Esophagus squamous epithelium (tissue), 5 donors: Measurements from ENCODE around the gene SNRPE. TPM values are rescaled to one million over a fixed set of nuclear protein-coding genes. Genes with fewer than 3 reads are reported as not detected.
"Not testable (repeated sequence)": the region's sequence is repeated elsewhere in the genome, so short reads cannot be mapped to it uniquely, and the experiment has no call there.

ENCODE experiments used
- DNase-seq: peaks from one replicate; lab custom pipeline; 2025; lab: John Stamatoyannopoulos, UW
- H3K27ac ChIP-seq, 4 donors: fragments of 200-600 bp; sonication (generic); one replicate each; pipeline ENCODE4 v1.5.1; 2016 to 2019; ENCODE audit warnings: mild to moderate bottlenecking in 1 of 4
- H3K27me3 ChIP-seq, 4 donors: fragments of 200-600 bp; sonication (generic); 1 replicate in 3 of 4; 2 replicates in 1 of 4; pipeline versions ENCODE4 v1.5.1 to v1.6.0; 2017 to 2021; ENCODE audit warnings: antibody characterized with exemption in 1 of 4
- H3K36me3 ChIP-seq, 3 donors: fragments of 200-600 bp; sonication (generic); one replicate each; pipeline ENCODE4 v1.5.1; 2016 to 2019
- H3K4me1 ChIP-seq, 3 donors: fragments of 200-600 bp; sonication (generic); one replicate each; pipeline ENCODE4 v1.5.1; 2017 to 2019
- H3K4me3 ChIP-seq, 4 donors: fragments of 200-600 bp; sonication (generic); 1 replicate in 3 of 4; 2 replicates in 1 of 4; pipeline ENCODE4 v1.5.1; 2016 to 2019; ENCODE audit warnings: mild to moderate bottlenecking in 2 of 4, moderate library complexity in 1 of 4
- H3K9me3 ChIP-seq, 3 donors: fragments of 200-600 bp; sonication (generic); one replicate each; pipeline ENCODE4 v1.5.1; 2016 to 2019
- CTCF ChIP-seq, 6 experiments: fragments of 450-650 bp in 4 of 6; fragments of 200-600 bp in 2 of 6; sonication (generic) in 2 of 6; IDR thresholded peaks; one replicate each; pipeline ENCODE4 v1.5.1; 2016 to 2019; ENCODE audit warnings: antibody characterized with exemption in 6 of 6, mild to moderate bottlenecking in 4 of 6, moderate library complexity in 4 of 6
- POLR2A ChIP-seq, 4 donors: fragments of 450-650 bp; IDR thresholded peaks; one replicate each; pipeline ENCODE4 v1.6.1; 2017; ENCODE audit warnings: antibody characterized with exemption in 4 of 4, mild to moderate bottlenecking in 4 of 4, moderate library complexity in 3 of 4
- WGBS, 2 donors: methylation state at CpG; one replicate each; pipeline ENCODE4 v1.1.5; 2018; 5-methylcytosine and 5-hydroxymethylcytosine counted together
- intact Hi-C: fragments of 100-400 bp; cut with DNase I; formaldehyde crosslinking; loops from one replicate; pipeline ENCODE4 v1.15.0; 2022
- total RNA-seq, 4 donors: library from RNA; depleted of rRNA; stranded (reverse); fragments of >200 nt; gene quantifications; one replicate each; pipeline ENCODE4 v1.1.0, GENCODE V29; 2016
- donor health status: DM: yes; HTN: yes; CAD: no.

Gene SNRPE
- total RNA-seq, 4 donors from 2014 or later: 14.2 to 60.1 (median 54.7) TPM

GRCh38 chr1:203840208-203840808 is 21.1 kb upstream of the SNRPE start:
- Histone ChIP-seq H3K36me3 (peaks cover 6 to 100% (median 23%) of the 10 kb centered on the region in 3 donors), H3K9me3 (no peaks in the 10 kb centered on the region), H3K4me3 (no peak overlapping the region), H3K27me3 (no peaks in the 10 kb centered on the region), H3K27ac (no peak overlapping the region), H3K4me1 (peaks cover 0 to 16% (median 0%) of the 10 kb centered on the region in 3 donors)
- DNase-seq: no peak
- WGBS, 2 donors: 94 to 98% methylated on average over 4 of the region's 4 CpGs
- intact Hi-C loops: no loop called here
- TF ChIP-seq POLR2A (IDR thresholded peaks at IDR 0.05) (no peak), CTCF (IDR thresholded peaks at IDR 0.05) (no peak)

- no peaks in the 10 kb centered on the region for H3K27me3 ChIP-seq
- H3K4me3 ChIP-seq: no peak overlapping the region
- no peak for TF ChIP-seq CTCF (IDR thresholded peaks at IDR 0.05)
- no peak for TF ChIP-seq POLR2A (IDR thresholded peaks at IDR 0.05)
- H3K9me3 ChIP-seq: no peaks in the 10 kb centered on the region
- 97 to 100% methylated on average over 2 of the region's 2 CpGs for WGBS, 2 donors
- H3K4me1 ChIP-seq: peaks cover 0 to 16% (median 0%) of the 10 kb centered on the region in 3 donors
- no peak overlapping the region for H3K27ac ChIP-seq
- intact Hi-C loops: no loop called here
- peaks cover 6 to 100% (median 26%) of the 10 kb centered on the region in 3 donors for H3K36me3 ChIP-seq
- DNase-seq: no peak
Observed at GRCh38 chr1:203842559-203842876, 18.9 kb upstream of the SNRPE start.

GRCh38 chr1:203843435-203843834 is 18.0 kb upstream of the SNRPE start:
- no peak overlapping the region for H3K4me3 ChIP-seq
- no peaks in the 10 kb centered on the region for H3K9me3 ChIP-seq
- DNase-seq: no peak
- peaks cover 9 to 100% (median 29%) of the 10 kb centered on the region in 3 donors for H3K36me3 ChIP-seq
- no peaks in the 10 kb centered on the region for H3K27me3 ChIP-seq
- peaks cover 0 to 16% (median 0%) of the 10 kb centered on the region in 3 donors for H3K4me1 ChIP-seq
- H3K27ac ChIP-seq: no peak overlapping the region
- intact Hi-C loops: no loop called here
- 79 to 80% methylated on average over 1 of the region's 1 CpG for WGBS, 2 donors
- TF ChIP-seq CTCF (IDR thresholded peaks at IDR 0.05) (no peak), POLR2A (IDR thresholded peaks at IDR 0.05) (no peak)

- DNase-seq, H3K27ac ChIP-seq, intact Hi-C loops, H3K9me3 ChIP-seq, H3K4me3 ChIP-seq, H3K4me1 ChIP-seq, H3K27me3 ChIP-seq: not testable (repeated sequence)
- H3K36me3 ChIP-seq: peaks cover 0 to 85% (median 46%) of the 10 kb centered on the region in 3 donors
Observed at GRCh38 chr1:203853112-203853511, 8.3 kb upstream of the SNRPE start.

GRCh38 chr1:203858055-203858454 is 3.3 kb upstream of the SNRPE start:
- Histone ChIP-seq H3K27ac (peak overlapping the region in 1 of 4 donors; percentile 6), H3K4me3 (no peak overlapping the region), H3K4me1 (peaks cover 6 to 36% (median 18%) of the 10 kb centered on the region in 3 donors), H3K9me3 (no peaks in the 10 kb centered on the region), H3K27me3 (no peaks in the 10 kb centered on the region), H3K36me3 (peaks cover 0 to 36% (median 9%) of the 10 kb centered on the region in 3 donors)
- TF ChIP-seq CTCF (IDR thresholded peaks at IDR 0.05) (no peak), POLR2A (IDR thresholded peaks at IDR 0.05) (no peak)
- intact Hi-C loops: no loop called here
- 24 to 33% methylated on average over 2 of the region's 2 CpGs for WGBS, 2 donors
- DNase-seq: no peak
